Activated CD4-positive, alpha-beta memory T cell treated with anti-CD3 and anti-CD28 coated beads for 36 hours (primary cell): ENCODE measurements around the gene WNT16. TPM values are rescaled to one million over a fixed set of nuclear protein-coding genes. Genes with fewer than 3 reads are reported as not detected.

Experiments
- CTCF ChIA-PET: fragments of 350-600 bp; sonication (Branson Sonifier 250); formaldehyde crosslinking; loops from one replicate; lab custom pipeline; 2021; ENCODE audit warnings: antibody characterized with exemption, inconsistent platforms; lab: Charles Lee
- POLR2A ChIA-PET: fragments of 350-600 bp; sonication (Branson Sonifier 250); formaldehyde crosslinking; loops from one replicate; lab custom pipeline; 2021; ENCODE audit warnings: antibody characterized with exemption; lab: Charles Lee
- DNase-seq: peaks from one replicate; pipeline ENCODE4 v3.0.0-alpha.2; 2020
- H3K27ac Mint-ChIP-seq: one replicate; pipeline ENCODE4 v1.8.0; 2021; ENCODE audit warnings: mixed read lengths
- H3K27me3 Mint-ChIP-seq: one replicate; pipeline ENCODE4 v1.8.0; 2021; ENCODE audit warnings: mixed read lengths
- H3K36me3 Mint-ChIP-seq: one replicate; pipeline ENCODE4 v1.8.0; 2021; ENCODE audit warnings: mixed read lengths
- H3K4me1 Mint-ChIP-seq: one replicate; pipeline ENCODE4 v1.8.0; 2021; ENCODE audit warnings: low read depth, mixed read lengths
- H3K4me3 Mint-ChIP-seq: one replicate; pipeline ENCODE4 v1.8.0; 2021; ENCODE audit warnings: mild to moderate bottlenecking, mixed read lengths
- H3K9me3 Mint-ChIP-seq: one replicate; pipeline ENCODE4 v1.8.0; 2021; ENCODE audit warnings: mixed read lengths
- intact Hi-C: fragments of 100-400 bp; cut with micrococcal nuclease; formaldehyde crosslinking; loops from one replicate; pipeline ENCODE4 v1.15.1; 2023
- total RNA-seq, 2 experiments: library from RNA; stranded (reverse); gene quantifications; one replicate each; pipeline ENCODE4 v1.2.3, GENCODE V29; 2021

The WNT16 gene
- total RNA-seq, 2 experiments from 2014 or later: not detected

DNA sequence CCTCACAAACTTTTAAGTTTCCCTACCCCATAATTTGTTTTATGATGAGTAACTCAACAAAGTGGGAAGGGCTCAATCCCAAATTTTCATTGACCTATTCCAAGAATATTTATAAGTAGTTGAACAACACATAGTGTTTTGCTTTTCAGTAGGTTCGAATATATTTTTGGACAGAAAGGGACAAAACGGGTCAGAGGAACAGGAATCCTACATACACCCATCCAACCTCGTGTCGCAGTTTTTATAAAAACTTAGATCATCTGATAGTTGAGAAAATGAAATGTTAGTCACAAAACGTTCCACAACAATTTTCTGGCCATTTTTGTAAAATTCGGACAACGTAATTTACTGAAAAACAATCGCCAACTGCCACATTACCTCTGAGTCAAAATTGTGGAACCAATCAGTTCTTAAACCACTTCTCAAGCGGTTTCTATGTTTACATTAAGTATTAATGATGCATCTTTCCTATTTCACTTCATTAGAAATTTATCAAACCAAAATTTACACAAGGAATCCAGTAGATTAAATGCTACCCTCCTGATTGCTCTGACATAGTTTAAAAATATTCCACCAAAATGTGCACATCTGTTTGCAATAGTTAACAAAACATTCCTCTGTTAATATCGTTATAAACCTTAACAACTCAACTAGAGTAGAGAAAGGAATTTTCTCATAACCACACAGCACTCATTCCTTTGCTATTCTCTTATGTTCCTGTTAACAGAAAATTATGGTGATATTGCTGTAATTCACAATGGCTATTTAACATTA is 6.3 kb downstream of the WNT16 start:
- H3K4me1 Mint-ChIP-seq: peaks cover 5% of the 10 kb centered on the region
- peaks cover 27% of the 10 kb centered on the region for H3K27me3 Mint-ChIP-seq
- no peak for DNase-seq
- H3K4me3 Mint-ChIP-seq: no peak overlapping the region
- H3K9me3 Mint-ChIP-seq: no peaks in the 10 kb centered on the region
- peaks cover 3% of the 10 kb centered on the region for H3K36me3 Mint-ChIP-seq
- CTCF ChIA-PET: no interaction called here
- POLR2A ChIA-PET: no interaction called here
- intact Hi-C loops: loop anchor here (10.0 kb wide), 2 partner anchors 200 to 350 kb away; partner anchors contain the start of gene CPED1
- H3K27ac Mint-ChIP-seq: no peak overlapping the region

DNA sequence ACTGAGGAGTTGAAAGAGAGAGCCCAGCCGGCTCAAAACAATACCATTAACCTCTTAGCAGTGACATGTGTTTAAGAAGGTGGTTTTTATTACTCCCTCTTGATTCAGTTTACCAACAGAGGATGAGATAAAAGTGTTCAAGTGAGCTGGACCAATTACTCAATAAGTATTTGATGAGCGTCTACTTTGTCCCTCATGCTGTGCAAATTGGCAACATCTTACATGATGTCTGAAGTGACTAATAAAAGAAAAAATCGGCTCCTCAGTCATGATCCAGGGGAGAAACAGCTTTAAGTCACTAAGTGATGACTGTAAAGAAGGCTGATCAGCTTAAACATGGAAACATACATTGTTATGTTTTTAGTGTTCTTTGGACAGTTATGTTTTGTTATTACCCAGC is 7.8 kb downstream of the WNT16 start:
- no peak overlapping the region for H3K27ac Mint-ChIP-seq
- DNase-seq: no peak
- ChIA-PET POLR2A (no interaction called here), CTCF (interaction anchor here (0.8 kb wide), 1 partner anchor 530 kb away, joined by 3 read pairs; no protein-coding TSS in a partner anchor)
- H3K4me1 Mint-ChIP-seq: no peaks in the 10 kb centered on the region
- peaks cover 3% of the 10 kb centered on the region for H3K36me3 Mint-ChIP-seq
- no peak overlapping the region for H3K4me3 Mint-ChIP-seq
- H3K27me3 Mint-ChIP-seq: peaks cover 17% of the 10 kb centered on the region
- no peaks in the 10 kb centered on the region for H3K9me3 Mint-ChIP-seq
- intact Hi-C loops: loop anchor here (10.0 kb wide), 2 partner anchors 202 to 352 kb away; partner anchors contain the start of gene CPED1

DNA sequence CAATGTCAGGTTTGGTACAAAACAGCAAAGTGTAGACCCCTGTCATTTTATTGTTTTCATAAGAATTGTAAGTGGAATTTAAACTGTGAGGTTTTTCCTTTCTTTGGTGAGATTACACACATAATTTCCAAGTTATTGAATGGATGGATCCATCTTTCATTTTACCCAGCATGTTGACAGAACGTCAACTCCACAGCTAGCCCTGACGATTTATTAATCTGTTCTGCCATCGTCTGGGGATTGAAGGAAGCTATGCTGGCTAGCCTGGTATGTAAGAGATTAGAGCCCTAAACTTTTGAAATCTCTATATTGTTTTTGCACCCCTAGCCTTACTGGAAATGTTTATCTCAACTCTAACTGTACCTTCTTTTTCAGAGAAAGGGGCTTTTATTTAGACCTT is 8.6 kb downstream of the WNT16 start:
- DNase-seq: no peak
- Mint-ChIP-seq H3K27ac (no peak overlapping the region), H3K27me3 (peaks cover 13% of the 10 kb centered on the region), H3K36me3 (peaks cover 7% of the 10 kb centered on the region), H3K4me1 (no peaks in the 10 kb centered on the region), H3K9me3 (no peaks in the 10 kb centered on the region), H3K4me3 (no peak overlapping the region)
- intact Hi-C loops: loop anchor here (10.0 kb wide), 2 partner anchors 203 to 353 kb away; partner anchors contain the start of gene CPED1
- ChIA-PET POLR2A (no interaction called here), CTCF (no interaction called here)

DNA sequence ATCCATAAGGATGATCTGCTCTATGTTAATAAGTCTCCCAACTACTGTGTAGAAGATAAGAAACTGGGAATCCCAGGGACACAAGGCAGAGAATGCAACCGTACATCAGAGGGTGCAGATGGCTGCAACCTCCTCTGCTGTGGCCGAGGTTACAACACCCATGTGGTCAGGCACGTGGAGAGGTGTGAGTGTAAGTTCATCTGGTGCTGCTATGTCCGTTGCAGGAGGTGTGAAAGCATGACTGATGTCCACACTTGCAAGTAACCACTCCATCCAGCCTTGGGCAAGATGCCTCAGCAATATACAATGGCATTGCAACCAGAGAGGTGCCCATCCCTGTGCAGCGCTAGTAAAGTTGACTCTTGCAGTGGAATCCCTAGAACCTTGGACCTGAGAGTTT is 10.3 kb downstream of the WNT16 start:
- POLR2A ChIA-PET: no interaction called here
- no peaks in the 10 kb centered on the region for H3K4me1 Mint-ChIP-seq
- H3K27ac Mint-ChIP-seq: no peak overlapping the region

GRCh38 chr7:121341933-121342332 is 13.1 kb downstream of the WNT16 start:
- Mint-ChIP-seq H3K27me3 (no peaks in the 10 kb centered on the region), H3K9me3 (no peaks in the 10 kb centered on the region), H3K27ac (no peak overlapping the region), H3K4me1 (no peaks in the 10 kb centered on the region), H3K4me3 (no peak overlapping the region), H3K36me3 (peaks cover 11% of the 10 kb centered on the region)
- intact Hi-C loops: no loop called here
- ChIA-PET CTCF (no interaction called here), POLR2A (no interaction called here)
- DNase-seq: no peak

More for the DNA sequence above, 10.3 kb downstream of the WNT16 start:
- H3K4me3 Mint-ChIP-seq: no peak overlapping the region
- no peak for DNase-seq
- H3K36me3 Mint-ChIP-seq: peaks cover 10% of the 10 kb centered on the region
- intact Hi-C loops: loop anchor here (10.0 kb wide), 2 partner anchors 204 to 354 kb away; partner anchors contain the start of gene CPED1
- H3K9me3 Mint-ChIP-seq: no peaks in the 10 kb centered on the region
- H3K27me3 Mint-ChIP-seq: peaks cover 13% of the 10 kb centered on the region
- CTCF ChIA-PET: no interaction called here

DNA sequence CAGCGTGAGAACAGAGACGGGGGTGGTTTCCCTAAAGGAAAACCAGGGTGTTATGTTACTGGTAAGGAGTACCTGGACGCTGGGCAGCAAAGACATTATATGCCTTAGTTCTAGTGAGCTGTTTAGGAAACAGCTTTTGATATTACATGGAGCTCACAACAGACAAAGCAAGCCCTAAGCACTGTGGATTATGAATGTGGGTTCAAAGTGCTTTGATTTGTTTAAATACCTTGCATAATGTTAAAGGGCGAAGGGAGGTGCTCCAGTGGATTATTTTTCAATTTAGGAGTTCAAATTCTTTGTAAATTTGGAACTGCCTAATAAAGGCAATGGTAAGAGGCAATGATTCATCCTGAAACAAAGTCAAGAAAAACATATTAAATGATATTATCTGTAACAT is 13.8 kb downstream of the WNT16 start:
- no peaks in the 10 kb centered on the region for H3K9me3 Mint-ChIP-seq
- H3K4me1 Mint-ChIP-seq: no peaks in the 10 kb centered on the region
- peaks cover 17% of the 10 kb centered on the region for H3K36me3 Mint-ChIP-seq
- CTCF ChIA-PET: no interaction called here
- no peak overlapping the region for H3K4me3 Mint-ChIP-seq
- H3K27ac Mint-ChIP-seq: no peak overlapping the region
- no peaks in the 10 kb centered on the region for H3K27me3 Mint-ChIP-seq
- intact Hi-C loops: no loop called here
- POLR2A ChIA-PET: no interaction called here
- DNase-seq: no peak

GRCh38 chr7:121343302-121343701 is 14.5 kb downstream of the WNT16 start:
- intact Hi-C loops: no loop called here
- Mint-ChIP-seq H3K9me3 (no peaks in the 10 kb centered on the region), H3K36me3 (peaks cover 17% of the 10 kb centered on the region), H3K27ac (no peak overlapping the region), H3K4me3 (no peak overlapping the region), H3K4me1 (no peaks in the 10 kb centered on the region), H3K27me3 (no peaks in the 10 kb centered on the region)
- no peak for DNase-seq
- POLR2A ChIA-PET: no interaction called here
- CTCF ChIA-PET: interaction anchor here (0.6 kb wide), 1 partner anchor 145 kb away, joined by 3 read pairs; no protein-coding TSS in a partner anchor

GRCh38 chr7:121344093-121344492 is 15.3 kb downstream of the WNT16 start:
- ChIA-PET POLR2A (no interaction called here), CTCF (no interaction called here)
- H3K27ac Mint-ChIP-seq: no peak overlapping the region
- H3K27me3 Mint-ChIP-seq: no peaks in the 10 kb centered on the region
- intact Hi-C loops: no loop called here
- H3K4me1 Mint-ChIP-seq: no peaks in the 10 kb centered on the region
- no peak for DNase-seq
- H3K9me3 Mint-ChIP-seq: no peaks in the 10 kb centered on the region
- H3K36me3 Mint-ChIP-seq: peaks cover 14% of the 10 kb centered on the region
- H3K4me3 Mint-ChIP-seq: no peak overlapping the region

DNA sequence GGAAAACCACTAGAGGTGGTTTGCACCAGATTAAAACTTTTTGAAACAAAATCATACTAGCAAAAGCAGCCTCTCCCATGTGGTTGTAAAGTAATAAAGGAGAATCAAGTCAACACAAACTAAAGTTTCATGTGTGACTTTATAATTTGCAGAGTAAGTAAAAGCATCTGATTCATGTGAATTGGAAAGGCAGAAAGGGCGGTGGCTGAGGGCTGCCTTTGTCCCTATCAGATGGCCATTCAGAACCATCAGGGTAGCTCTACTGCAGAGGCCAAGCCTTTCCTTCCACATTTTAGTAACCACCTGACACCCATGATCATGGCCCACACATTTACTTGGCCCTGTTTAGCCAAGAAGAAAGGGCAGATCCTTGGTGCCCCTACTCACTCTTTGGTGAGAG is 15.7 kb downstream of the WNT16 start:
- peaks cover 14% of the 10 kb centered on the region for H3K36me3 Mint-ChIP-seq
- CTCF ChIA-PET: no interaction called here
- POLR2A ChIA-PET: no interaction called here
- no peaks in the 10 kb centered on the region for H3K9me3 Mint-ChIP-seq
- no peak overlapping the region for H3K27ac Mint-ChIP-seq
- DNase-seq: no peak
- H3K27me3 Mint-ChIP-seq: no peaks in the 10 kb centered on the region
- H3K4me3 Mint-ChIP-seq: no peak overlapping the region
- intact Hi-C loops: no loop called here
- no peaks in the 10 kb centered on the region for H3K4me1 Mint-ChIP-seq

DNA sequence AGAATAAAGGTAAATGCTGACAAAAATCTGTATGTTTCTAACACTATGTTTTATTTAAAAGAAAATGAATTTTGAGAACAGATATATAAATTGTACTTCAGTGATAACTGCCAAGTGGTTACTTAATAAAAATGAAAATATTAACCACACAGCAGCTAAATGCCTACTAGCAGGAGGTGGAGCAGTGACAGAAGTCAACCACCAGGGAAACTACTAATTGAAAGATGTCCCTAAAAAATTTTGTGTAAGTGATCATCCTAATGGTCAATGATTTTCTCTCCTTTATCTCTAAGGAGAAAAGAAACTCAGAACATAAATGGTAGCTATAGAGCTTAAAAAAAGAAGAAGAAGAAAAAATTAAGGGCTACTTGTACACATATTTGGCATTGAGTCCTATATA is 22.9 kb downstream of the WNT16 start:
- Mint-ChIP-seq H3K36me3 (peaks cover 30% of the 10 kb centered on the region), H3K4me1 (no peaks in the 10 kb centered on the region), H3K27ac (no peak overlapping the region), H3K27me3 (no peaks in the 10 kb centered on the region), H3K4me3 (no peak overlapping the region), H3K9me3 (no peaks in the 10 kb centered on the region)
- ChIA-PET POLR2A (no interaction called here), CTCF (interaction anchor here (0.7 to 1.2 kb wide), 2 partner anchors 15 to 36 kb away, joined by 4 to 5 read pairs; no protein-coding TSS in a partner anchor)
- DNase-seq: no peak
- intact Hi-C loops: no loop called here

- DNase-seq: no peak
- Mint-ChIP-seq H3K27me3 (no peaks in the 10 kb centered on the region), H3K27ac (no peak overlapping the region), H3K9me3 (no peaks in the 10 kb centered on the region), H3K4me3 (no peak overlapping the region), H3K4me1 (no peaks in the 10 kb centered on the region), H3K36me3 (peaks cover 30% of the 10 kb centered on the region)
- ChIA-PET POLR2A (no interaction called here), CTCF (interaction anchor here (1.2 kb wide), 1 partner anchor 15 kb away, joined by 5 read pairs; no protein-coding TSS in a partner anchor)
- intact Hi-C loops: no loop called here
Measured at GRCh38 chr7:121352323-121352722, 23.5 kb downstream of the WNT16 start.

GRCh38 chr7:121355574-121355973 is 26.8 kb downstream of the WNT16 start:
- intact Hi-C loops: no loop called here
- ChIA-PET CTCF (interaction anchor here (1.4 kb wide), 1 partner anchor 18 kb away, joined by 3 read pairs; no protein-coding TSS in a partner anchor), POLR2A (no interaction called here)
- Mint-ChIP-seq H3K36me3 (peaks cover 31% of the 10 kb centered on the region), H3K4me3 (no peak overlapping the region), H3K27ac (no peak overlapping the region), H3K9me3 (no peaks in the 10 kb centered on the region), H3K4me1 (no peaks in the 10 kb centered on the region), H3K27me3 (no peaks in the 10 kb centered on the region)
- no peak for DNase-seq
